HG03378 (cell line): ENCODE results near the gene GEMIN5.
"Not testable (repeated sequence)": the region's sequence is repeated elsewhere in the genome, so short reads cannot be mapped to it uniquely, and the experiment has no call there.

Experiments used
- ATAC-seq: cut with Tn5 transposase; IDR thresholded peaks from one replicate; pipeline ENCODE4 v1.9.1; 2021; ENCODE audit warnings: mild to moderate bottlenecking, moderate library complexity; ENCODE audit not compliant: unreplicated experiment

Gene GEMIN5, protein sequence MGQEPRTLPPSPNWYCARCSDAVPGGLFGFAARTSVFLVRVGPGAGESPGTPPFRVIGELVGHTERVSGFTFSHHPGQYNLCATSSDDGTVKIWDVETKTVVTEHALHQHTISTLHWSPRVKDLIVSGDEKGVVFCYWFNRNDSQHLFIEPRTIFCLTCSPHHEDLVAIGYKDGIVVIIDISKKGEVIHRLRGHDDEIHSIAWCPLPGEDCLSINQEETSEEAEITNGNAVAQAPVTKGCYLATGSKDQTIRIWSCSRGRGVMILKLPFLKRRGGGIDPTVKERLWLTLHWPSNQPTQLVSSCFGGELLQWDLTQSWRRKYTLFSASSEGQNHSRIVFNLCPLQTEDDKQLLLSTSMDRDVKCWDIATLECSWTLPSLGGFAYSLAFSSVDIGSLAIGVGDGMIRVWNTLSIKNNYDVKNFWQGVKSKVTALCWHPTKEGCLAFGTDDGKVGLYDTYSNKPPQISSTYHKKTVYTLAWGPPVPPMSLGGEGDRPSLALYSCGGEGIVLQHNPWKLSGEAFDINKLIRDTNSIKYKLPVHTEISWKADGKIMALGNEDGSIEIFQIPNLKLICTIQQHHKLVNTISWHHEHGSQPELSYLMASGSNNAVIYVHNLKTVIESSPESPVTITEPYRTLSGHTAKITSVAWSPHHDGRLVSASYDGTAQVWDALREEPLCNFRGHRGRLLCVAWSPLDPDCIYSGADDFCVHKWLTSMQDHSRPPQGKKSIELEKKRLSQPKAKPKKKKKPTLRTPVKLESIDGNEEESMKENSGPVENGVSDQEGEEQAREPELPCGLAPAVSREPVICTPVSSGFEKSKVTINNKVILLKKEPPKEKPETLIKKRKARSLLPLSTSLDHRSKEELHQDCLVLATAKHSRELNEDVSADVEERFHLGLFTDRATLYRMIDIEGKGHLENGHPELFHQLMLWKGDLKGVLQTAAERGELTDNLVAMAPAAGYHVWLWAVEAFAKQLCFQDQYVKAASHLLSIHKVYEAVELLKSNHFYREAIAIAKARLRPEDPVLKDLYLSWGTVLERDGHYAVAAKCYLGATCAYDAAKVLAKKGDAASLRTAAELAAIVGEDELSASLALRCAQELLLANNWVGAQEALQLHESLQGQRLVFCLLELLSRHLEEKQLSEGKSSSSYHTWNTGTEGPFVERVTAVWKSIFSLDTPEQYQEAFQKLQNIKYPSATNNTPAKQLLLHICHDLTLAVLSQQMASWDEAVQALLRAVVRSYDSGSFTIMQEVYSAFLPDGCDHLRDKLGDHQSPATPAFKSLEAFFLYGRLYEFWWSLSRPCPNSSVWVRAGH (N-terminal part only)

DNA sequence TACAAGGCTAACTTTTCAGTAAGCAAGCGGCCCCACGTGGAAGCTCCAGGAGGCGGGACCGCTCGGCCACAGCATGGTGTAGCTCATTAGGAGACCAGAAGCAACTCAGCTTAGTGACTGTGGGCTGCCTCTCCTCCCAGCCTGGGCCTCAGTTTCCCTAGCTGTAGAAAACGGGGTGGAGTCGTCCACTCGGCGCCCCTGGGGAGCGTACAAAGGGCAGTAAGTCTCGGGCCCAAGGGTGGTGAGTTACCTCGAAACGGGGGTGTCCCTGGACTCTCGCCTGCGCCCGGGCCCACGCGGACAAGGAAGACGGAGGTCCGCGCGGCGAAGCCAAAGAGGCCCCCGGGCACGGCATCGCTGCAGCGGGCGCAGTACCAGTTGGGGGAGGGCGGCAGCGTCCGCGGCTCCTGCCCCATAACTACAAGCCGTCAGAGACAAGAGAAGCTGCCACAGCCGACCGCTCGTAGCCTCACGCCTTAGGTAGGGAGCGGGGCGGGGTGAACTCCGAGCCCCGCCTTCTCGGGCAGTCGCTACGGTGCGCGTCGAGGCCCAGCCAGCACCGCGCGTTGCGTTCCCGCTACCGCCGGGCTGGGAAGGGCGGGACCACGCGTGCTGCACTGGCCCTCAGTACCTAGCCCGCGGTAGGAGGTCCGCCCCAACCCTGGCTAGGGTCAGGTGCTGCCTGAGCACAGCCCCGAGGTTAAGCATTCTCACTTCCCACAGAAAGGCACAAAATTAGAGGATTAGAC lies at the start of gene GEMIN5:
TSS of gene GEMIN5 (minus strand) at position 494 of the 749 bp plus-strand sequence. CDS start at position 416, 78 bp downstream.
- peak; percentile 75 for ATAC-seq

DNA sequence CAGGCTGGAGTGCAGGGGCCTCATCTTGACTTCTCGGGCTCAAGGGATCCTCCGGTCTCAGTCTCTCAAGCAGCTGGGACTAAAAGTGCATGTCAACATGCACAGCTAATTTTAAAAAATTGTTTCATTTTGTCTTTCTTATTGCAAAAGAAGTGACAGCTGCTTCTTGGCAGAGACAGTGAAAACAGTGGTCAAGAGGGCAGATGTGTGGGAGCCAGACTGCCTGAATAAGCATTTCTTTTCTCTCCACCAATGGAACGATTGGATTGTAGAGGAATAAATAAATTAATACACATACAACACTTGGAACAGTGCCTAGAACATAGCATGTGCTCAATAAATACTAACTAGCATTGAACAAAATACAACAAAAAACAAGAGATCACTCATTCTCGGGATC lies 48.1 kb upstream of the GEMIN5 start:
- ATAC-seq, result no peak

DNA sequence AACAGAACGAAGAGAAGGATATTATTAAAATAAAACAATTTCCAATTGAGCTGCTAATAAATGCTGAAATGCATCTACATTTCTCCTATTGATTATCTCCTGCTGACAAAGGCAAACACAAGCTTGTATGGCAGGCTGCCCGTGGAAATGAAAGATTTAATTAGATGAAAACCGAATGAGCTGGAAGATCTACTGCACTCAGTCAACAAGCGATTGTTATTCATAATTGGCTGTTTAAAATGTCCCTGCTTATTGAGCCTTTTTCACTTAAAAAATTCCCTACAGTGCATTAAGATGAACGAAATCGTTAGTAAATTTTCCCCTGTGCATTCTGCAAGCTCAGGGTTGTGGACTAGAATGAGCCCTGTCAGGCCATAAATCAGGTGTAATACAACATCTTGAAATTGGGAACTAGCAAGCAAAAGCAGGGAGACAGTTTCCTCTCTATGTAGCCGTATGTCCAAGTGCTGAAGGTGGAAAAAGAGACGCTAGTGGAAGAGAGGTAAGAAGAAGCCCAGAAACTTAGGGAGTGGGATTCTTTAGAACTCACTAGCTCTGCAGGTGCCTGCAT lies 47.0 kb upstream of the GEMIN5 start:
- no peak for ATAC-seq

DNA sequence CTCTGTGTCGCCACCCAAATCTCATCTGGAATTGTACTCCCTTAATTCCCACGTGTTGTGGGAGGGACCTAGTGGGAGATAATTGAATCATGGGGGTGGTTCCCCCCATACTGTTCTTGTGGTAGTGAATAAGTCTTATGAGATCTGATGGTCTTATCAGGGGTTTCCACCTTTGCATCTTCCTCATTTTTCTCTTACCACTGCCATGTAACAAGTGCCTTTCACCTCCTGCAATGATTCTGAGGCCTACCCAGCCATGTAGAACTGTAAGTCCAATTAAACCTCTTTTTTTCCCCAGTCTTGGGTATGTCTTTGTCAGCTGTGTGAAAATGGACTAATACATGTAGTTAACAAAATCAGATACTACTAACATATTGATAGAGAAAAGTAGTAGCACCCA lies 40.3 kb upstream of the GEMIN5 start:
- ATAC-seq, result not testable (repeated sequence)

DNA sequence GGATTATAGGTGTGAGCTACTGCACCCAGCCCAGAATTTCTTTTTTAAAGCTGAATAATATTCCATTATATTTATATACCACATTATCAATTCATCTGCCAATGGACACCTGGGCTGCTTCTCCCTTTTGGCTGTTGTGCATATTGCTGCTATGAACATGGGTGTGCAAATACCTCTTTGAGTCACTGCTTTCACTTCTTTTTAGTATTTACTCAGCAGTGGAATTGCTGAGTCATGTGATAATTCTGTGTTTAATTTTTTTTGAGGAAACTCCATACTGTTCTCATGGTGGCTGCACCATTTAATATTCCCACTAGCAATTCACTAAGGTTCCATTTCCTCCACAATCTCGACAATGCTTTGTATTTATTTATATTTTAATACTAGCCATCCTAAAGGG lies 39.4 kb upstream of the GEMIN5 start:
- ATAC-seq, result peak; percentile 71

DNA sequence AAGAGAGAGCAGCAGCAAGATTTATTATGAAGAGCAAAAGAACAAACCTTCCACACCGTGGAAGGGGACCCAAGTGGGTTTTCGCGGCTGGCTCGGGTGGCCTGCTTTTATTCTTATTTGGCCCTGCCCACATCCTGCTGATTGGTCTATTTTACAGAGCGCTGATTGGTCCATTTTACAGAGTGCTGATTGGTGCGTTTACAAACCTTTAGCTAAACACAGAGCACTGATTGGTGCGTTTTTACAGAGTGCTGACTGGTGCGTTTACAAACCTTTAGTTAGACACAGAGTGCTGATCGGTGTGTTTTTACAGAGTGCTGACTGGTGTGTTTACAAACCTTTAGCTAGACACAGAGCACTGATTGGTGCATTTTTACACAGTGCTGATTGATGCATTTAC lies 38.1 kb upstream of the GEMIN5 start:
- ATAC-seq, result not testable (repeated sequence)

DNA sequence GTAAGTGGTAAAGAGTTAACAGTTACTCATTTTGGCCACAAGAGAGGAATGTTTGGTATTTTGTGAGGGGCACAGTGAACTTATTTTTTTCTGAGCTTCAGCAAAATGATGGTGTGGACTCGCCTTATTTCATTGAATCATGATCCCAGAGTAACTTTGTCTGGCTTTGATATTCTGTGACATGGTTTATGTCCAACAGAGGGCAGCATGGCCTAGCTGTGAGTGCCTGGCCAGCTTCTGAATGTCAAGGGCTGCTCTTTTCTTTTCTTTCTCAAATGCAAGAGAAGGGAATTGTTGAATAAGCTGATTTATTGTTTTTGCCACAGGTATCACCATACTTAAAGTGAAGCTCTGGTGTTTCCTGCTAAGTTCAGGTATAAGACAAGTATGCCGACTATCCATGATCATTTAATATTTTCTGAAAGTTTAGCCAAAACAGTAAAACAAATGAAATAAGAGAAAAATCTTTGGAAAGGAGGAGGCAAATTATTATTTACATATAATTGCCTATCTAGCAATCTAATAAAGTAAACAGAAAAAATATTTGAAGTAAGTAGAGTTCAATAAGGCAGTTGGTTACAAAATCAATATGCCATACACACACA lies 34.6 kb upstream of the GEMIN5 start:
- ATAC-seq, result no peak

DNA sequence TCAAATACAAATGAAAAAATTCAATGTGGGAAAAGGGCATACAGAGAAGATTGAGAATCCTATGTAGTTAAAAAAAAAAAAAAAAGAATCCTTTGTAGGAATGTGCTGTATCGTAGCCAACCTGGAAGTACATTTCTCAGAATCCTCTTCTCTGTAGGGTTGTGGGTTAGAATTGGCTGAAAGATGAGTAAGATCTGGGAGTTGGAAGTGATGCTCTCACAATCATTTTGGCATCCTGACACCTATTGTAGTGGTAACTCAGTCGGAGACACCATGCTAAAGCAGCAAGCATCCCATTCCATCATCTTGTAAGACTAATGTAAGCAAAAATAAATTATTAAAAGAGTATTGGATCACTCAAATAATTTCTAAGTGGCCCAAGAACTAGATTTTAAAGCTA lies 33.5 kb upstream of the GEMIN5 start:
- no peak for ATAC-seq

DNA sequence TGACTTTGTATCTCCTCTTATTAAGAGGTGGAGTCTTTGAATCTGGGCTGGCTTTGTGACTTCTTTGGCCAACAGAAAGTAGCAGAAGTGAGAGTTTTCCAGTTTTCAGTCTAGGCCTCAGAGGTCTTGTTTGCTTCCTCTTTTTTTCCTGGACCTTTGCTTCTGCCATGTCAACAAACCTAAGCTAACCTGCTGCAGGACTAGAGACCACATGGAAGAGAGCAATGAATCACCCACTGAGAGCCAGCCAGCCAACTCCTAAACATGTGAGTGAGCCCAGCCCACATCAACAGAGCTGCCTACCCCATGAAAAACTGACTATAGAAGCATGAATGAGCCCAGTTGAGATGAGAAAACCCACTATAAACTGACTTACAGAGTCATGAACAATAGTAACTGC lies 32.7 kb upstream of the GEMIN5 start:
- no peak for ATAC-seq

DNA sequence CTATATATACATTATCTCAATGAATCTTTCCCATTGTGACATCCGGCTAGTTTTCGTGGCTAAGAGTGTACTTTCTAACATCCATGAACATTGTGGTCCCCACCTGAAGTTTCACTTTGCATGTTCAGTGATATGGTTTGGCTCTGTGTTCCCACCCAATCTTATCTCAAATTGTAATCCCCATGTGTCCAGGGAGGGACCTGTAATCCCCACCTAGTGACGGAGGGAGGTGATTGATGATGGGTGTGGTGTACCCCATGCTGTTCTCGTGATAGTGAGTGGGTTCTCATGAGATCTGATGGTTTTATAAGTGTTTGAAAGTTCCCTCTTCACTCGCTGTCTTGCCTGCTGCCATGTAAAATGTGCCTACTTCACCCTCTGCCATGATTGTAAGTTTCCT lies 30.9 kb upstream of the GEMIN5 start:
- ATAC-seq, result no peak

DNA sequence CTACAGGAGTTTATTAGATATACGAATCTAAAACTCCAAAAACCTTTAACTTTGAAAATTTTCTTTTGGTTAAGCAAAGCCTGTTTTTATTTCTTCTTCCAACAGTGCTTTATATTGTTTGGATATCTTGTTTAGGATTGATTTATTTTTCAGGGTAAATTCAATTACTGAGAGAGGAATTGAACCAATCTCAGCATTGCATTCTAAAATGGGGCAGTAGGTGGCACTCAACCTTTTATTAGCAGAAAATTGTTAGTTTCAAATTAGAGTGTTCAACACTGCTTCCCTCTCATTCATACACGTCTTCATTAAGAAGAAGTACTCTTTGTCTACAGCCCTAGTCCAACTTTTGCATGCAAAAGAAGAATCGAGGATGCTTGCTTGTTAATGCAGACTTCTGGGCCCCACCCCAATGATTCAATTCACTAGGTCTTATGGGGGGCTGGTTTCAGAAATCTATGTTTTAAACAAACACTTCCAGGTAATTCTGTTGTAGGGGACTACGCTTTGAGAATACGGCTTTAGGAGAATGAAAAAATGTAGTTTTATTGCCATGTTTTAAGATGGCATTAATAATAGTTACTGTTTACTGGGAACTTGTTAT lies 29.5 kb upstream of the GEMIN5 start:
- peak; percentile 36 for ATAC-seq

DNA sequence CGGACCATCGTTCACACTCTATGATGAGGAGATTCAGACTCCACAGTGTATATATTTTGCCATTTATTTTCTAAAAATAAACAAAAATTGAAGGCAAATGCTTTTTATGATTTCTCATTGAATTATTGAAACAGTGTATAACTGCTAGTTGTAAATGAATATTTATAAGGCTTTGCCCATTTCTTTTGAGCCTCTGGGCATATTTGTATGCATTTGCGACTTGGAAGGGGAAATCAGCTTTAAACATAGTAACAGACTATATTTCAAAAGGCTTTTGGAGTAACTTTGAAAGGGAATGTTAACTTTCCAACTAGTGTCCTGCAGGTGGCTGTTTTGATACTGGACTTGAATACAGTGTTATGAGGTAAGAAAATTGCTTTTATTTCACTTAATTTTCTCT lies 28.9 kb upstream of the GEMIN5 start:
- ATAC-seq, result no peak

DNA sequence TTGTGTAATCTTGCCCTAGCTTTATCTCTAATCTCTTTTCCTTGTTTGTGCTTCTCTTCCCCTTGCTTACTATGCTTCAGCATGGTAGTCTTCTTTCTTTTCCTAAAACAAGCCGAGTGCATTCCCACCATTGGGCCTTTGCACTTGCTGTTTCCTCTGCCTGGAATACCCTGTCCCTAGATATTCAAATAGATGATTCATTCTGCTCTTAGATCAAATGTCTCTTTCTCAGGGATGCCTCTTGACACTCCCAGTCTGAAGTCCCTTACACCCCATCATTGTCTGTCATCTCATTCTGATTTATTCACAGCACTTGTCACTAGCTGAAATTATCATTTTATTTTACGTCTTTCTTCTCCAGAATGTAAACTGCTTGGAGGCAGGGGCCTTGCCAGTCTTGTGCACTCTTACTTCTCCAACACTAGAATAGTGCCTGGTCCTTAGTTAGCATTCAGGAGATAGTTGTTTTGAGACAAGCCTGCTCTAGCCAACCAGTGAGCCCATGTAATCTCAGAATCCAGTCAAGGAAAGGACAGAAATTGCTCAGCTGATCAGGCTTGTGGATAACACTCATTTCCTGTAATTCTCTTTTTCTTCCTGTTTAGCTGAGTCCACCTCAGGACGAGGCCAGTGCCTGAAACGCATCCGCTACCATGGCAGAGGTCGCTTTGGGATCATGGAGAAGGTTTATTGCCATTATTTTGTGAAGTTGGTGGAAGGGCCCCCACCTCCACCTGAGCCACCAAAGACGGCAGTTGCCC lies 28.2 kb upstream of the GEMIN5 start:
- ATAC-seq, result no peak

DNA sequence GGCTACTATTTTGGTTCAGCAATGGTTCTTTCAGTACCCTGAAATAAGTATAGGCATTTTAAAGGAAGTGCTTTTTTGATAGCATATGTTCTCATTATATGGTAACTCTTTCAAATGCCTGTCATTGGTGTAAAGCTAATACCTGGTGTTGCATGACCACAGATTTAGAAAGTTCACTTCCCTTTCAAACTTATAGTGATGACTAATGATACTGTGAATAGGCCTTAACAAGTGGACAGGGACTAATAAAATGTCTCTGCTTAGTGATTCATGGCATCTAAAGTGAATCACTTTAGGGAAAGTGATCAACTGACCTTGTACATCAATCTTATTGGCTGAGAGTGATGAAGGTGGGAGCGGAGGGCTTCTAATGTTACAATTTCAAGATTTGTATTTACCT lies 24.5 kb upstream of the GEMIN5 start:
- peak; percentile 97 for ATAC-seq

DNA sequence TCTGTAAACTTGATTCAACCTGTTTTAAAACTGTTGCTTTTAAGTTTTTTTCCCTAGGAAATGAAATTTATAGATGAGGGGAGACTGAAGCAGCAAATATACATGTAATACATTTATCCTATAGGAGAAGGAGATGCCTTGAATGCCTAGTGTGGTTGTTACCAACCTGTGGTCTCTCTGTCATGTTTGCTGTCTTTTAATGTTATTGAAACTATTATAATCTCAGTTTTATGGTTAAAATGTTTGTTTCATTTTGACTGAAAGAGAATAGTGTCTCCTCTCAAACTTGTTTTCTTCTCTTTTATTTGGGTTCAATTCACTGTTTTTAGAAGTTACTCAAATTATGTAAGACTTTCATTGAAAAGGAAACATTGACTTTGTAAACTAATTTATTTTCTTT lies 18.7 kb upstream of the GEMIN5 start:
- no peak for ATAC-seq

DNA sequence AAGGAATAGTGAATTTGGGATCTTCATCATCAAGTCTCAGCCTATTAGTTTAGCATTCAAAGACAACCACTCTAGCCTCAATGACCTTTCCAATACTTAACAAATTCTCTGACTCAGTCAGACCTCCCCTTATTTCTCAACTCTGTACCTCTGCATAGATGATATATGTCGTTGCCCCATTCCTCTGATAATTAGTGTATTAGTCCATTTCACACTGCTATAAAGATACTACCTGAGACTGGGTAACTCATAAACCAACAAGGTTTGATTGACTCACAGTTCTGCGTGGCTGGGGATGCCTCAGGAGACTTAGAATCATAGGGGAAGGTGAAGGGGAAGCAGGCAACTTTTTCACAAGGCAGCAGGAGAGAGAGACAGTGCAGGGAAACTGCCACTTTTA lies 11.8 kb upstream of the GEMIN5 start:
- no peak for ATAC-seq

DNA sequence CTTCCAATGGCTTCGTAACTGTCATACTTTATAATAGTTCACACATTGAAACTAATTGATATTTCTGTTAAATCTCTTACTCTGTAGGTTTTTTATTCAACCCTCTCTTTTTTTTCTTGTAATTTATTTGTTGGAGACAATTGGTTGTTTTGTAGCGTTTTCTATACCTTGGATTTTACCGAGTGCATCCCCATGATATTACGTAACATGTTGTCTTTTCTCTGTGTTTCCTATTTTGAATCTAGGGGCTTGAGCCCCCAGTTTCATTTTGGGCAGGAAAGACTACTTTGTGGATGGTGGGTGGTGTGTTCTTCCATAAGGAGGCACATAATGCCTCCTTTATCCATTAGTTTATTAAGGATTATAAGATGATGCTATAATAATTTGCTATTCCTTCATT lies 10.3 kb upstream of the GEMIN5 start:
- no peak for ATAC-seq

DNA sequence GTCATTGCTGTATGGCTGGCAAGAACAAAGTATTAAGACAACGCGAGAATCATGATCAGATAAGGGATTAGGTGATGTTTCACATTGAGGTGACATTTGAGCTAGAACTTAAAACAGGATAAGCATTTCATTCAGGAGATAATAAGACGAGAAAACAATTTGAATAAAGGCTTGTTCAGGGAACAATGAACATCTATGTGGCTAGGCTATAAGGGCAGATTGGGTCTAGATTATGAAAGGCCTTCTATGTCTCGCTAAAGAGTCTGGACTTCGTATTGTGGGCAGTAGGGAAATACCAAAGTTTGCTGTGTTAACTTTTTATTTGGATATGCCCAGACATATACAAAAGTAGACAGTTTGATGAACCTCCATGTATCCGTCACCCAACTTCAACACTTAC lies 9.8 kb upstream of the GEMIN5 start:
- ATAC-seq, result no peak
